Spleen (tissue), 11 donors: Measurements from ENCODE around the gene SEMA3G. TPM values are rescaled to one million over a fixed set of nuclear protein-coding genes. Genes with fewer than 3 reads are reported as not detected.

ENCODE experiments used
- DNase-seq: peaks from one replicate; pipeline ENCODE4 v3.0.0-alpha.2; 2020
- H3K27ac ChIP-seq, 8 donors: fragments of 200-600 bp; sonication (generic) in 7 of 8; 1 replicate in 4 of 8; 2 replicates in 4 of 8; pipeline versions ENCODE4 v1.5.0 to v1.8.0; 2016 to 2021; ENCODE audit warnings: inconsistent platforms in 4 of 8, mild to moderate bottlenecking in 4 of 8, moderate library complexity in 1 of 8
- H3K27me3 ChIP-seq, 7 donors: fragments of 200-600 bp; sonication (generic) in 6 of 7; replicated peaks in 1 of 7; 1 replicate in 4 of 7; 2 replicates in 3 of 7; pipeline versions ENCODE4 v1.5.0 to v1.8.0; 2016 to 2021; ENCODE audit warnings: inconsistent platforms in 3 of 7, mild to moderate bottlenecking in 1 of 7
- H3K36me3 ChIP-seq, 6 donors: fragments of 200-600 bp; sonication (generic) in 5 of 6; 1 replicate in 4 of 6; 2 replicates in 2 of 6; pipeline versions ENCODE4 v1.5.0 to v1.8.0; 2016 to 2021; ENCODE audit warnings: inconsistent platforms in 2 of 6
- H3K4me1 ChIP-seq, 6 donors: fragments of 200-600 bp; sonication (generic) in 5 of 6; 1 replicate in 3 of 6; 2 replicates in 3 of 6; pipeline versions ENCODE4 v1.5.0 to v1.8.0; 2016 to 2021; ENCODE audit warnings: inconsistent platforms in 3 of 6
- H3K4me3 ChIP-seq, 8 donors: fragments of 200-600 bp; sonication (generic) in 7 of 8; 1 replicate in 4 of 8; 2 replicates in 4 of 8; pipeline versions ENCODE4 v1.5.0 to v1.8.0; 2016 to 2021; ENCODE audit warnings: inconsistent platforms in 4 of 8, mild to moderate bottlenecking in 4 of 8, moderate library complexity in 2 of 8
- H3K9me3 ChIP-seq, 8 donors: fragments of 200-600 bp; sonication (generic) in 7 of 8; 1 replicate in 4 of 8; 2 replicates in 4 of 8; pipeline versions ENCODE4 v1.5.0 to v1.8.0; 2016 to 2021; ENCODE audit warnings: inconsistent platforms in 4 of 8
- CTCF ChIP-seq, 11 experiments: fragments of 200-600 bp in 7 of 11; fragments of 450-650 bp in 4 of 11; sonication (generic) in 4 of 11; IDR thresholded peaks in 8 of 11; conservative IDR thresholded peaks in 3 of 11; 1 replicate in 7 of 11; 2 replicates in 4 of 11; pipeline versions ENCODE4 v1.4.0 to v1.8.0; 2016 to 2021; ENCODE audit warnings: antibody characterized with exemption in 11 of 11, inconsistent platforms in 4 of 11, mild to moderate bottlenecking in 1 of 11
- POLR2A ChIP-seq, 3 donors: fragments of 450-650 bp; IDR thresholded peaks; one replicate each; pipeline ENCODE4 v1.5.1; 2017; ENCODE audit warnings: antibody characterized with exemption in 3 of 3, mild to moderate bottlenecking in 1 of 3
- POLR2AphosphoS5 ChIP-seq, 3 donors: sonication (generic); formaldehyde crosslinking; IDR thresholded peaks; one replicate each; pipeline ENCODE4 v1.5.1; 2017; ENCODE audit warnings: antibody characterized with exemption in 3 of 3
- WGBS, 5 donors: extraction: QIAGEN DNeasy Blood & Tissue Kit in 3 of 5; methylation state at CpG; one replicate each; pipeline versions ENCODE4 v1.1.5 to v1.1.7; 2013 to 2018; 5-methylcytosine and 5-hydroxymethylcytosine counted together
- intact Hi-C: fragments of 100-400 bp; cut with DNase I; formaldehyde crosslinking; loops from one replicate; pipeline ENCODE4 v1.15.0; 2023; ENCODE audit warnings: low total_unique reads
- polyA plus RNA-seq, 3 donors: library from polyadenylated mRNA; stranded (reverse); fragments of 200-250 nt; gene quantifications; one replicate each; pipeline ENCODE4 v1.2.1, GENCODE V29; 2013
- total RNA-seq, 7 donors: library from RNA; depleted of rRNA in 3 of 7; stranded (reverse); fragments of >200 nt in 3 of 7; fragmentation: NEBNext Ultra II Directional in 4 of 7; extraction: Animal tissue kit (Norgen Biotek cat#: 25700) in 4 of 7; gene quantifications; one replicate each; pipeline versions ENCODE4 v1.1.0 to v1.2.1, GENCODE V29; 2016 to 2021
- donor health status: healthy with polysubstance abuse.
- donor health status: DM: no; HTN: no; CAD: no; lungs with moderate emphysema.
- donor health status: DM: no; HTN: no; CAD: no.
- donor health status: Bipolar disorder and iron deficiency.
- donor health status: healthy.
- donor health status: DM: no; HTN: no; CAD: no.
- donor health status: DM: yes; HTN: yes; CAD: no.

SEMA3G gene
- total and polyA plus RNA-seq, 10 donors = 1.0 to 20.2 (median 9.5) TPM

GRCh38 chr3:52453496-52454249, 8.8 kb upstream of the SEMA3G start, which contains the start of gene TNNC1:
TNNC1 (minus strand) TSS chr3:52454041; CDS start chr3:52454015, 26 bp downstream.
- no peaks in the 10 kb centered on the region for H3K27me3 ChIP-seq
- TF ChIP-seq POLR2A (IDR thresholded peaks at IDR 0.05) = no peak
- no peak for TF ChIP-seq CTCF (IDR thresholded peaks at IDR 0.05 in 8 of 11, conservative IDR thresholded peaks at IDR 0.05 in 3 of 11)
- TF ChIP-seq POLR2AphosphoS5 (IDR thresholded peaks at IDR 0.05) = no peak
- H3K27ac ChIP-seq = peak within 1 kb of the TSS; percentile 88 to 96 (median 92)
- H3K36me3 ChIP-seq = peaks cover 0 to 13% (median 4%) of the 10 kb centered on the region in 6 donors
- intact Hi-C loops = no loop called here
- peak; percentile 67 for DNase-seq
- H3K9me3 ChIP-seq = no peaks in the 10 kb centered on the region
- peak within 1 kb of the TSS in 7 of 8 donors; percentile 53 to 91 (median 70) for H3K4me3 ChIP-seq
- 74 to 83% (median 78%) methylated on average over 10 to 16 of the region's 16 CpGs for WGBS, 5 donors
- H3K4me1 ChIP-seq = peaks cover 22 to 49% (median 36%) of the 10 kb centered on the region in 6 donors

- TF ChIP-seq POLR2A (IDR thresholded peaks at IDR 0.05) (no peak), POLR2AphosphoS5 (IDR thresholded peaks at IDR 0.05) (no peak), CTCF (IDR thresholded peaks at IDR 0.05 in 8 of 11, conservative IDR thresholded peaks at IDR 0.05 in 3 of 11) (no peak)
- no peak overlapping the region for H3K27ac ChIP-seq
- H3K9me3 ChIP-seq = no peaks in the 10 kb centered on the region
- H3K27me3 ChIP-seq = no peaks in the 10 kb centered on the region
- 85 to 93% (median 87%) methylated on average over 4 to 11 of the region's 11 CpGs for WGBS, 5 donors
- H3K4me3 ChIP-seq = no peak overlapping the region
- peaks cover 0 to 3% (median 0%) of the 10 kb centered on the region in 6 donors for H3K36me3 ChIP-seq
- intact Hi-C loops = no loop called here
- H3K4me1 ChIP-seq = peaks cover 22 to 40% (median 31%) of the 10 kb centered on the region in 6 donors
- DNase-seq = no peak
Observed at GRCh38 chr3:52452570-52453221, 7.8 kb upstream of the SEMA3G start.

- Histone ChIP-seq H3K4me3 (no peak overlapping the region), H3K27me3 (no peaks in the 10 kb centered on the region), H3K9me3 (no peaks in the 10 kb centered on the region), H3K4me1 (peaks cover 20 to 37% (median 26%) of the 10 kb centered on the region in 6 donors), H3K27ac (no peak overlapping the region), H3K36me3 (no peaks in the 10 kb centered on the region)
- DNase-seq = no peak
- 91 to 100% (median 95%) methylated on average over 3 to 6 of the region's 6 CpGs for WGBS, 5 donors
- TF ChIP-seq CTCF (IDR thresholded peaks at IDR 0.05 in 8 of 11, conservative IDR thresholded peaks at IDR 0.05 in 3 of 11) (no peak), POLR2A (IDR thresholded peaks at IDR 0.05) (no peak), POLR2AphosphoS5 (IDR thresholded peaks at IDR 0.05) (no peak)
- intact Hi-C loops = no loop called here
Observed at GRCh38 chr3:52452126-52452525, 7.2 kb upstream of the SEMA3G start.
